H1 (cell line): ENCODE results near the gene ATG7. TPM values are rescaled to one million over a fixed set of nuclear protein-coding genes. Genes with fewer than 3 reads are reported as not detected.
A peak's percentile ranks its signal among the peaks of the same experiment; 100 is the strongest.

Experiments
- CTCF ChIA-PET: fragments of 300-600 bp; sonication (Branson Sonifier 250); formaldehyde crosslinking; loops from one replicate; lab custom pipeline; 2021; ENCODE audit not compliant: partially characterized antibody; lab: Charles Lee
- POLR2A ChIA-PET: fragments of 300-600 bp; sonication (Branson Sonifier 250); formaldehyde crosslinking; loops from one replicate; lab custom pipeline; 2021; ENCODE audit warnings: inconsistent platforms; ENCODE audit not compliant: partially characterized antibody; lab: Charles Lee
- DNase-seq, 2 experiments: peaks; one replicate each; pipeline versions ENCODE4 v3.0.0 to v3.0.0-alpha.2; 2010 to 2022; ENCODE audit warnings: low spot score in 2 of 2, low read depth in 1 of 2, mixed read lengths in 1 of 2
- FAIRE-seq: peaks from 2 replicates; lab custom pipeline; 2011; peaks lifted over from hg19 to GRCh38; lab: Jason Lieb, UNC
- H2AFZ ChIP-seq: 2 replicates; pipeline ENCODE4 v1.8.1; 2012; ENCODE audit warnings: low read length, inconsistent platforms
- H2AK5ac ChIP-seq: 2 replicates; pipeline ENCODE4 v1.6.1; 2013; ENCODE audit warnings: low read depth, low read length
- H2BK120ac ChIP-seq: replicated peaks from 2 replicates; pipeline ENCODE3; 2013; ENCODE audit warnings: low read depth, low read length, inconsistent platforms
- H2BK12ac ChIP-seq: 2 replicates; pipeline ENCODE4 v1.6.1; 2013; ENCODE audit warnings: low read depth, low read length
- H2BK15ac ChIP-seq: 2 replicates; pipeline ENCODE4 v1.6.1; 2013; ENCODE audit warnings: low read length
- H2BK20ac ChIP-seq: 2 replicates; pipeline ENCODE4 v1.6.1; 2013; ENCODE audit warnings: low read length
- H2BK5ac ChIP-seq: 2 replicates; pipeline ENCODE4 v1.6.1; 2013; ENCODE audit warnings: low read depth, low read length
- H3K14ac ChIP-seq: 2 replicates; pipeline ENCODE4 v1.6.1; 2013; ENCODE audit warnings: inconsistent platforms; ENCODE audit not compliant: insufficient read length
- H3K18ac ChIP-seq: 2 replicates; pipeline ENCODE4 v1.6.1; 2013; ENCODE audit warnings: low read length; ENCODE audit errors: extremely low read depth
- H3K23ac ChIP-seq: 2 replicates; pipeline ENCODE4 v1.6.1; 2013; ENCODE audit warnings: inconsistent platforms; ENCODE audit not compliant: insufficient read length
- H3K23me2 ChIP-seq: 2 replicates; pipeline ENCODE4 v1.6.1; 2013; ENCODE audit warnings: low read depth, low read length
- H3K27ac ChIP-seq: 2 replicates; pipeline ENCODE4 v1.6.1; 2011; ENCODE audit warnings: low read depth, low read length, inconsistent platforms
- H3K27me3 ChIP-seq, 4 experiments: replicated peaks in 1 of 4; 1 replicate in 1 of 4; 2 replicates in 3 of 4; pipeline versions ENCODE4 v1.6.1 to v1.8.1; 2011 to 2013; ENCODE audit warnings: low read length in 3 of 4, mild to moderate bottlenecking in 3 of 4, inconsistent platforms in 2 of 4, mixed read lengths in 2 of 4, moderate library complexity in 1 of 4; ENCODE audit not compliant: control insufficient read depth in 3 of 4, insufficient read depth in 3 of 4; ENCODE audit errors: extremely low read depth in 1 of 4
- H3K36me3 ChIP-seq, 4 experiments: 2 replicates each; pipeline versions ENCODE4 v1.6.1 to v1.8.1; 2011 to 2013; ENCODE audit warnings: mild to moderate bottlenecking in 4 of 4, low read length in 3 of 4, moderate library complexity in 2 of 4, control low read depth in 1 of 4, inconsistent platforms in 1 of 4; ENCODE audit not compliant: insufficient read depth in 4 of 4, control insufficient read depth in 2 of 4
- H3K4ac ChIP-seq: replicated peaks from 2 replicates; pipeline ENCODE3; 2013; ENCODE audit warnings: low read length, low read depth, mixed read lengths, inconsistent platforms; ENCODE audit not compliant: insufficient read length
- H3K4me1 ChIP-seq, 4 experiments: replicated peaks in 1 of 4; 1 replicate in 1 of 4; 2 replicates in 3 of 4; pipeline versions ENCODE4 v1.6.1 to v1.8.1; 2011 to 2013; ENCODE audit warnings: low read length in 3 of 4, inconsistent platforms in 2 of 4, mixed read lengths in 1 of 4; ENCODE audit not compliant: insufficient read depth in 4 of 4, control insufficient read depth in 3 of 4
- H3K4me2 ChIP-seq, 2 experiments: 2 replicates each; pipeline versions ENCODE4 v1.6.1 to v1.8.1; 2011 to 2013; ENCODE audit warnings: low read depth in 2 of 2, low read length in 2 of 2, control low read depth in 1 of 2, inconsistent platforms in 1 of 2, mild to moderate bottlenecking in 1 of 2; ENCODE audit not compliant: insufficient read depth in 1 of 2
- H3K4me3 ChIP-seq, 4 experiments: fragments of 200-600, 300-600 bp in 1 of 4; sonication (generic), shearing (Covaris generic), sonication (Bioruptor Twin) in 1 of 4; 2 replicates each; pipeline versions ENCODE4 v1.5.1 to v1.8.1; 2011 to 2016; ENCODE audit warnings: low read length in 4 of 4, low read depth in 3 of 4, control low read depth in 2 of 4, inconsistent platforms in 2 of 4, mild to moderate bottlenecking in 2 of 4, mixed read lengths in 1 of 4, moderate library complexity in 1 of 4; ENCODE audit not compliant: insufficient read depth in 2 of 4; ENCODE audit errors: extremely low read depth in 1 of 4
- H3K56ac ChIP-seq: replicated peaks from 2 replicates; pipeline ENCODE3; 2013; ENCODE audit warnings: low read depth, mild to moderate bottlenecking, mixed read lengths, low read length, inconsistent platforms; ENCODE audit not compliant: insufficient read length
- H3K79me1 ChIP-seq: 2 replicates; pipeline ENCODE4 v1.6.1; 2013; ENCODE audit warnings: low read depth, low read length, control low read depth
- H3K79me2 ChIP-seq, 2 experiments: 2 replicates each; pipeline versions ENCODE4 v1.6.1 to v1.8.1; 2012 to 2013; ENCODE audit warnings: low read length in 2 of 2, mild to moderate bottlenecking in 2 of 2, inconsistent platforms in 1 of 2; ENCODE audit not compliant: insufficient read depth in 2 of 2, control insufficient read depth in 1 of 2
- H3K9ac ChIP-seq, 4 experiments: replicated peaks in 1 of 4; 1 replicate in 1 of 4; 2 replicates in 3 of 4; pipeline versions ENCODE4 v1.6.1 to v1.8.1; 2011 to 2013; ENCODE audit warnings: low read depth in 3 of 4, low read length in 3 of 4, control low read depth in 2 of 4, mild to moderate bottlenecking in 2 of 4, moderate library complexity in 2 of 4, inconsistent platforms in 1 of 4; ENCODE audit errors: extremely low read depth in 1 of 4
- H3K9me3 ChIP-seq, 2 experiments: 2 replicates each; pipeline versions ENCODE4 v1.6.1 to v1.8.1; 2012 to 2013; ENCODE audit warnings: mild to moderate bottlenecking in 2 of 2, moderate library complexity in 2 of 2, control low read depth in 1 of 2, inconsistent platforms in 1 of 2, low read depth in 1 of 2, low read length in 1 of 2, mixed read lengths in 1 of 2; ENCODE audit not compliant: insufficient read depth in 2 of 2
- H4K20me1 ChIP-seq, 2 experiments: replicated peaks in 1 of 2; 2 replicates each; pipeline versions ENCODE3 to v1.8.1; 2011 to 2013; ENCODE audit warnings: inconsistent platforms in 2 of 2, low read length in 2 of 2, mild to moderate bottlenecking in 1 of 2; ENCODE audit not compliant: insufficient read depth in 2 of 2, control insufficient read depth in 1 of 2
- H4K5ac ChIP-seq: 2 replicates; pipeline ENCODE4 v1.6.1; 2013; ENCODE audit warnings: low read length, low read depth, mixed read lengths, inconsistent platforms; ENCODE audit not compliant: insufficient read length
- H4K8ac ChIP-seq: 2 replicates; pipeline ENCODE4 v1.8.0; 2013; ENCODE audit warnings: mild to moderate bottlenecking, moderate library complexity, low read length, inconsistent platforms; ENCODE audit not compliant: insufficient read depth; ENCODE audit errors: extremely low read depth
- H4K91ac ChIP-seq: replicated peaks from 2 replicates; pipeline ENCODE3; 2013; ENCODE audit warnings: low read length, mixed read lengths, inconsistent platforms; ENCODE audit not compliant: insufficient read length
- ASH2L ChIP-seq: fragments of 200-600, 300-600 bp; sonication (generic); IDR thresholded peaks from one replicate; pipeline ENCODE4 v1.7.1; 2017; ENCODE audit warnings: low read length
- BRCA1 ChIP-seq: IDR thresholded peaks from 2 replicates; pipeline ENCODE4 v1.6.1; 2012; ENCODE audit warnings: low read depth, low read length, improper control_type of control experiment
- CHD1 ChIP-seq: IDR thresholded peaks from 2 replicates; pipeline ENCODE4 v1.6.1; 2012; ENCODE audit warnings: low read depth, low read length, improper control_type of control experiment
- CTBP2 ChIP-seq: IDR thresholded peaks from 2 replicates; pipeline ENCODE4 v1.7.0; 2011; ENCODE audit warnings: borderline replicate concordance, mild to moderate bottlenecking, moderate library complexity, mixed read lengths, low read length; ENCODE audit not compliant: insufficient read depth, insufficient read length
- GABPA ChIP-seq: IDR thresholded peaks from 2 replicates; pipeline ENCODE4 v1.6.1; 2011; ENCODE audit warnings: mild to moderate bottlenecking, low read length, moderate library complexity, borderline replicate concordance; ENCODE audit not compliant: insufficient read depth
- JUND ChIP-seq: IDR thresholded peaks from 2 replicates; pipeline ENCODE4 v1.6.1; 2011; ENCODE audit warnings: mild to moderate bottlenecking, improper control_type of control experiment, low read length
- KDM1A ChIP-seq: fragments of 200-600, 300-600 bp; sonication (generic); IDR thresholded peaks from 2 replicates; pipeline ENCODE4 v1.7.1; 2016; ENCODE audit warnings: mild to moderate bottlenecking, low read length, borderline replicate concordance
- POLR2A ChIP-seq, 2 experiments: IDR thresholded peaks; 1 replicate in 1 of 2; 2 replicates in 1 of 2; pipeline ENCODE4 v1.6.1; 2011; ENCODE audit warnings: low read depth in 2 of 2, low read length in 2 of 2, mild to moderate bottlenecking in 2 of 2; ENCODE audit errors: control extremely low read depth in 1 of 2
- SAP30 ChIP-seq: fragments of 300-600 bp; sonication (generic); IDR thresholded peaks from 2 replicates; pipeline ENCODE4 v1.7.1; 2012; ENCODE audit warnings: low read length, moderate library complexity, mild to moderate bottlenecking, inconsistent platforms; ENCODE audit not compliant: insufficient read depth, insufficient replicate concordance
- SIN3A ChIP-seq, 2 experiments: IDR thresholded peaks in 1 of 2; conservative IDR thresholded peaks in 1 of 2; 2 replicates each; pipeline ENCODE4 v1.6.1; 2011 to 2012; ENCODE audit warnings: low read length in 2 of 2, improper control_type of control experiment in 1 of 2, low read depth in 1 of 2, mild to moderate bottlenecking in 1 of 2
- SP1 ChIP-seq: IDR thresholded peaks from 2 replicates; pipeline ENCODE4 v1.6.1; 2011; ENCODE audit warnings: low read depth, low read length
- TCF12 ChIP-seq: IDR thresholded peaks from 2 replicates; pipeline ENCODE4 v1.6.1; 2011; ENCODE audit warnings: low read depth, mild to moderate bottlenecking, low read length
- TEAD4 ChIP-seq: IDR thresholded peaks from 2 replicates; pipeline ENCODE4 v1.6.1; 2012; ENCODE audit warnings: low read depth, low read length, inconsistent platforms, mixed read lengths
- WGBS, 2 experiments: shearing (Covaris generic) in 1 of 2; methylation state at CpG; one replicate each; pipeline versions ENCODE4 v1.1.6 to v1.1.7; 2013 to 2015; ENCODE audit warnings: low lambda C conversion rate in 2 of 2, mixed read lengths in 2 of 2, inconsistent platforms in 1 of 2, low coverage in 1 of 2, missing lambda C conversion rate in 1 of 2; ENCODE audit not compliant: insufficient replicate concordance in 2 of 2, insufficient coverage in 1 of 2, insufficient read length in 1 of 2; ENCODE audit errors: extremely low coverage in 1 of 2, missing lambda C conversion rate in 1 of 2; 5-methylcytosine and 5-hydroxymethylcytosine counted together
- polyA plus RNA-seq, 7 experiments: library from polyadenylated mRNA; depleted of rRNA in 3 of 7; stranded (reverse) in 5 of 7; unstranded in 2 of 7; fragments of >200 nt in 5 of 7; fragments of 200-250 nt in 2 of 7; gene quantifications; 1 replicate in 5 of 7; 2 replicates in 1 of 7; 4 replicates in 1 of 7; pipeline versions ENCODE4 v1.2.1 to v1.2.3, GENCODE V29; 2011 to 2013; ENCODE audit warnings: missing spikeins in 2 of 7, mixed read lengths in 2 of 7
- total RNA-seq: library from RNA; stranded (reverse); fragmentation: NEBNext Ultra II Directional; extraction: Animal tissue kit (Norgen Biotek cat#: 25700); gene quantifications from 2 replicates; pipeline ENCODE4 v1.2.1, GENCODE V29; 2021
- TF ChIP-seq, protein P1 (sequence below): IDR thresholded peaks from 2 replicates; pipeline ENCODE4 v1.6.1; 2012; ENCODE audit warnings: inconsistent platforms

Gene ATG7
- total and polyA plus RNA-seq, 2 of the 8 experiments (the other 6 are each of a cell fraction or from before 2014, with no cell fraction given): 15.0 to 19.1 TPM

DNA sequence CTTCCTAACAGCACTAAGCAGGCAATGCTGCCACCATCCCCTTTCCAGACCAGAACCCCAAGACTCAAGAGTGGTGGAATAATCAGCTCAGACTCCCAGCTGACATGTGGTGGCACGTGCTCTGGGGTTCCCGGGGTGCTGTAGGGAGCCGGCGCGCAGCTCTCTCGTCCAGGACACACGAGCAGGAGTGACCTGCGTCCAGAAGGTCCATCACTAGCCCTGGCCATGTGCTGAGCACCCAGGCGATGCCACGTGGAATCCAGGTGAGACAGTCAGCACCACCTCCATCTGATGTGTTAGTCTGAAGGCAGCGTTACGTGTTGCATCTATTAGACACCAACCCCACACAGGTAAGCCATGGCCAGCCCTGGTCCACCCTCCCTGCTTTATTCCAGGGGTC, 293.3 kb downstream of the ATG7 start:
- H3K23ac ChIP-seq: no peak overlapping the region
- no peak overlapping the region for H4K91ac ChIP-seq
- DNase-seq (no peak), FAIRE-seq (no peak)
- no peaks in the 10 kb centered on the region for H3K27me3 ChIP-seq
- no peak overlapping the region for H3K56ac ChIP-seq
- H4K5ac ChIP-seq: no peak overlapping the region
- H3K36me3 ChIP-seq: peaks cover 0 to 14% (median 0%) of the 10 kb centered on the region in 4 experiments; a peak in 4 of 8 replicates
- no peak overlapping the region for H3K4me3 ChIP-seq
- no peak overlapping the region for H3K9ac ChIP-seq
- peaks cover 24 to 27% of the 10 kb centered on the region in 2 experiments for H4K20me1 ChIP-seq
- 0 out of 2 replicates have a peak overlapping the region, but pooled peaks have one; percentile 65 for H2AK5ac ChIP-seq
- no peak overlapping the region for H4K8ac ChIP-seq
- no peak overlapping the region for H2BK5ac ChIP-seq
- no peak overlapping the region for H3K4ac ChIP-seq
- no peak overlapping the region for H3K14ac ChIP-seq
- H2BK15ac ChIP-seq: no peak overlapping the region
- H3K23me2 ChIP-seq: no peaks in the 10 kb centered on the region
- peaks cover 22% of the 10 kb centered on the region for H3K79me1 ChIP-seq
- ChIA-PET CTCF (interaction anchor here (0.9 to 2.9 kb wide), 7 partner anchors 9 to 370 kb away, joined by 3 to 9 read pairs (median 4); no protein-coding TSS in a partner anchor), POLR2A (interaction anchor here (1.2 to 1.6 kb wide), 2 partner anchors 10 to 26 kb away, joined by 4 read pairs; no protein-coding TSS in a partner anchor)
- H3K18ac ChIP-seq: no peak overlapping the region
- H2BK12ac ChIP-seq: no peak overlapping the region
- H3K27ac ChIP-seq: 0 out of 2 replicates have a peak overlapping the region, but pooled peaks have one; percentile 0
- WGBS, 2 experiments: 97% methylated on average over 12 of the region's 12 CpGs; no CpG with 5 or more reads in 1 of the 2 experiments
- peaks cover 0 to 6% (median 0%) of the 10 kb centered on the region in 4 experiments; a peak in 2 of 7 replicates for H3K4me1 ChIP-seq
- peaks cover 0 to 28% of the 10 kb centered on the region in 2 experiments; a peak in 2 of 4 replicates for H3K79me2 ChIP-seq
- H3K9me3 ChIP-seq: no peaks in the 10 kb centered on the region
- no peak overlapping the region for H2BK120ac ChIP-seq
- H2AFZ ChIP-seq: no peak overlapping the region
- no peak overlapping the region for H3K4me2 ChIP-seq
- H2BK20ac ChIP-seq: no peak overlapping the region
- no peak for TF ChIP-seq JUND
- no peak for TF ChIP-seq TEAD4
- TF ChIP-seq GABPA: no peak
- no peak for TF ChIP-seq SP1
- no peak for TF ChIP-seq SAP30
- no peak for TF ChIP-seq BRCA1
- no peak for TF ChIP-seq POLR2A (IDR thresholded peaks at IDR 0.05; ENCODE audit: control extremely low read depth in 1 of 2, low read depth in 2 of 2, low read length in 2 of 2)
- TF ChIP-seq KDM1A: no peak
- TF ChIP-seq TCF12: no peak
- TF ChIP-seq CTBP2: no peak
- TF ChIP-seq ASH2L: no peak
- no peak for TF ChIP-seq CHD1
- TF ChIP-seq, protein P1, sequence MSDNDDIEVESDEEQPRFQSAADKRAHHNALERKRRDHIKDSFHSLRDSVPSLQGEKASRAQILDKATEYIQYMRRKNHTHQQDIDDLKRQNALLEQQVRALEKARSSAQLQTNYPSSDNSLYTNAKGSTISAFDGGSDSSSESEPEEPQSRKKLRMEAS: no peak
- TF ChIP-seq SIN3A (conservative IDR thresholded peaks at IDR 0.05 in 1 of 2, IDR thresholded peaks at IDR 0.05 in 1 of 2; ENCODE audit: low read depth in 1 of 2, low read length in 2 of 2): no peak
